HG03439 (cell line): Measurements from ENCODE around the gene C5AR2.
"Not testable (repeated sequence)": the region's sequence is repeated elsewhere in the genome, so short reads cannot be mapped to it uniquely, and the experiment has no call there.

Source experiments
- ATAC-seq: cut with Tn5 transposase; IDR thresholded peaks from one replicate; pipeline ENCODE4 v1.9.1; 2021; ENCODE audit warnings: mild to moderate bottlenecking, moderate library complexity; ENCODE audit not compliant: unreplicated experiment

The C5AR2 gene

GRCh38 chr19:47323409-47323808 is 8.6 kb upstream of the C5AR2 start:
- no peak for ATAC-seq

- no peak for ATAC-seq
These were observed 8.1 kb upstream of the C5AR2 start for GRCh38 chr19:47323872-47324271.

- ATAC-seq, result no peak
These were observed 7.5 kb upstream of the C5AR2 start for GRCh38 chr19:47324502-47324901.

GRCh38 chr19:47330466-47330869 is 1.5 kb upstream of the C5AR2 start:
- ATAC-seq, result no peak

GRCh38 chr19:47331490-47331889 is 485 bp upstream of the C5AR2 start:
- no peak for ATAC-seq

GRCh38 chr19:47336765-47337718 is 5.1 kb downstream of the C5AR2 start:
- not testable (repeated sequence) for ATAC-seq

- ATAC-seq, result no peak
These were observed 7.4 kb downstream of the C5AR2 start for GRCh38 chr19:47339196-47339880.

- no peak for ATAC-seq
These were observed 8.7 kb downstream of the C5AR2 start for GRCh38 chr19:47340477-47341208.

GRCh38 chr19:47341734-47342133 is 9.8 kb downstream of the C5AR2 start:
- no peak for ATAC-seq

GRCh38 chr19:47343194-47343802 is 11.3 kb downstream of the C5AR2 start:
- no peak for ATAC-seq

- ATAC-seq, result no peak
These were observed 12.4 kb downstream of the C5AR2 start for GRCh38 chr19:47344425-47344824.

GRCh38 chr19:47346024-47346423 is 14.0 kb downstream of the C5AR2 start:
- ATAC-seq, result not testable (repeated sequence)

GRCh38 chr19:47348819-47349795 is 17.1 kb downstream of the C5AR2 start, which contains the start of gene DHX34:
Gene DHX34, plus strand, starts transcription at chr19:47349315. Its CDS starts 3,716 bp downstream, at chr19:47353031.
- ATAC-seq, result peak; percentile 93

GRCh38 chr19:47350630-47351029 is 18.7 kb downstream of the C5AR2 start:
- no peak for ATAC-seq

- ATAC-seq, result no peak
These were observed 19.6 kb downstream of the C5AR2 start for GRCh38 chr19:47351548-47351947.

- no peak for ATAC-seq
These were observed 20.1 kb downstream of the C5AR2 start for GRCh38 chr19:47352095-47352494.

- ATAC-seq, result no peak
These were observed 21.3 kb downstream of the C5AR2 start for GRCh38 chr19:47353307-47353712.

GRCh38 chr19:47356900-47357299 is 24.9 kb downstream of the C5AR2 start:
- ATAC-seq, result no peak

- no peak for ATAC-seq
These were observed 26.1 kb downstream of the C5AR2 start for GRCh38 chr19:47357788-47358680.
